HG03354 (cell line): ENCODE measurements around the gene ADAM12.
A peak's percentile ranks its signal among the peaks of the same experiment; 100 is the strongest.

Experiments
- ATAC-seq: cut with Tn5 transposase; IDR thresholded peaks from one replicate; pipeline ENCODE4 v1.9.1; 2021; ENCODE audit warnings: mild to moderate bottlenecking; ENCODE audit not compliant: unreplicated experiment, poor library complexity, severe bottlenecking

The ADAM12 gene

DNA sequence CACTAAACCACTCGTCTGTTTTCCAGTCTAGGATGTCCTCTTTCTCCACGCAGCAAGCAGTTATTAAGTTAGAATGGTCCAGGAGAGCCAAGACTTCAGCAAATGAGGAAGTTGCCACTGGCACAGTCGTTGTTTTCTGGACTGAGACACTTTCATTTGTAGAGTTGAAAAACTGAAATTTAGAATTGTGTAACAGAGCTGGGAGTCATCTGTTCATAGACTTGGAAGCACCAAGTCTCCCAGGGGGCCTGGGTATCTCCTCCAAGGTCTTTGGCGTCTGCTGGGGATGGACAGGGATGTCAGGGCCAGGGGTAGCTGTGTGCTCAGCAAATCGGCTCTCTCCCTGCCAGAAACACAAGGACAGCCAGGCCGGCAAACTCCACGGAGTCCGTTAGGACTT lies 283.5 kb downstream of the ADAM12 start:
- no peak for ATAC-seq

DNA sequence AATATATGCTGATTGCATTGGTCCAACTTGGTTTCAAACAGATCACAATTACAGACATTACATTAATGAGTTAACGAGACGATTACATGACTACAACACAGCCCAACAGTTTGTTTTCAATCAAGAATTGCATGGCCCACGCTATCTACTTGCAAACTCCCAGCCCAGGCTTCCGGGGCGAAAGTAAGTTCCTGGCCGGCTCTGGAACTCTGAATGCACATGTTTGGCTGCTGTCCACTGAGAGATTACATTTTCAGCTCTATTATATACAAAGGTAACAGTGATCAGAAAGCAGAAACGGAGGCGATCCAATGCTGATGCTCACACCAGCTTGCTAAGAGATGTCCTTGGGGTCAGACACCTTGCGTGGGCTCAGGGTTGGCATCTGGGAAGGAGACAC lies 285.6 kb downstream of the ADAM12 start:
- no peak for ATAC-seq

DNA sequence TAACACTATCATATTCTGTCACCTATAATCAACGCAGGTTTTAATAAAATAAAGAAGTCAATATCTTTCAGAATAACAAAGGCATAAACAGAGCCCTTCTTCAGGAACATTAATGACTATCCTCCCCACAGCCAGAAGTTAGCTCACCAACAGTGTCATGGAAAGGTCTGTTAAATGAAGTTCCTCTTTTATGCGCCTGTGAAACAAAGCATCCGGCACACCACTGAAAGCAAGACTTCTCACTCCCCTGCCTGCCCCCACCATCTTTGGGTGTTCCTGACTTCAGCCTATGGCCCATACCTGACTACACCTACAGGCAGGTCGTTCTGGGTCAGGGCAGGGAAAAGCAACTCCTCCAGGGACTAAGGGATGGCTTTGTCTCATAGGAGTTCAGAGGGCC lies 286.5 kb downstream of the ADAM12 start:
- ATAC-seq: peak; percentile 92

DNA sequence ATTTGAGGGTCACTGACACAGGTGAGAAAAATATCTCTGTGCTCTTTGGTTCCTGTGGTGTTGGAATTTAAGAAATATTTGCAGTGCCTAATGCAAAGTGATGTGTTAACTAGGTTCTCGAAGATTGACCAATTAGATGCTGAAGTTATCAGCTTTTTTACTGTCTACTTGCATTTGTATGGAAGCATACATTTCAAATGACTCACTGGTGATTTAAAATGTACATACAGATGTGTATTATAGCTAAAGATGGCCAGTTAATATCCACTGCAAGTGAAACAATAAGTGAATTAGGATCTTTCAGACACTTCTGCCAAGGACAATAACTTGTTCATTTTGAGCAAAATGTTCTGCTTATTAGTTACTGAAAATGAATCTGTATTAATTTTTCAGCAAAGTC lies 287.0 kb downstream of the ADAM12 start:
- ATAC-seq: peak; percentile 4

DNA sequence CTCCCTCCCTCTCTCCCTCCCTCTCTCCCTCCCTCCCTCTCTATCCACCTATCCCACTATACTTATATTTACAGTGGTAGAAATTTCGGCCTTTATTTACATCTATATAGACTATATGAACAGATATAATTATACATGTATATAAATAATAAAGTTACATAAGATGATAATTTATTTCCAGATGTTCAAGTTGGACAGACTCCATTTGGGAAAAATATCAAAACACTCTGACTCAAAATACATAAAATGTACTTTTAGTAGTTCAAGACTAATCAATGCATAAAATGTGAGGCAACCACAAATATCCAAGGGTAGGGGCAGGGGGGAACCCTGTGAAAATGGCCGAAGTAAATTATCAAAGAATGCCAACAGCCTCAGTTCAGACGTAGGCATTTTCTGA lies 288.9 kb downstream of the ADAM12 start:
- no peak for ATAC-seq

DNA sequence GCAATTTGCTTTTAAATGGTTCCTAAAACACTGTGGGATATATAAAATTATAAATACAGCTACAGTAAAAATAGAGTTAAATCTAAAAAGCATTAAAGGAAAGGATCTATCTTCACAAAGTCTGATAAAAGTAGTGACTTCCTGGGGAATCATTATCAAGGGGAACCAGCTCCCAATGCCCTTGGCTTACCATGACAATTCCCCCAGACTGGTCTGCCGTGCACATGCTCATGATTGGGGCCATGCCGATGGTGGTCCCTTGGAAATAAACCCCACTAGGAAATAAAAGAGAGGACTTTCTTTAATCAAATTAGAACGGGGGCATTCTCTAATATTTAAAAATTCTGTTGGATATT lies 290.1 kb downstream of the ADAM12 start:
- no peak for ATAC-seq

DNA sequence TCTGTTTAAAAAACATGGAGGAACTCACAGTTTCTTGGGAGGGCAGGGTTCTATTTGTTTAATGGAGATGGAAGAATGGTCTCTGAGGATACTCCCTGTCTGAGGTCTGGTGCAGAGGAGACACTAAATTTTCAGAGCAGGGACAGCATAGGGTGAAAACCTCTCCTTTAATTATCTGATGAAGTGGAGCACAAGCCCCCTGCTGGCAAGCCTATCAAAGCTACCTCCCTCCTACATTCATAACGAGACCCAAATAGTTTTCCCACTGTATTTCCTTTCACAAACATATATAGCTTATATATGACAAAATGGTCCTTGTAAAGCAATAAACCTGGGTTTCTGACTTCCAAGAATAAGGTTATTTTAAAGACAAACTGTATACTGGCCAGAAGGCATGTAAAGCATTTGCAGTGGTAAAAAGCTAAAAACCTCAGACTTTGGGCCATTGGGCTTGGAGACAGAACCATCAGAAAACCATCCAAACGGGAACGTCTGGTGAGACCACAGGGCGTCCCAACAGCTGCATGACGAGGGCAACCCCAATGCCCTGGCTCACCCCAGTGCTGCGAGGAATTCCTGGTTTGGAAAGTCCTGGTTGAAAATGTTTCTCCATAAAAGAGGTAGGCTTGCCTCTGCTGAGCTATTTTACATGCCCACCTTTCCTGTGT lies 290.6 kb downstream of the ADAM12 start:
- no peak for ATAC-seq

DNA sequence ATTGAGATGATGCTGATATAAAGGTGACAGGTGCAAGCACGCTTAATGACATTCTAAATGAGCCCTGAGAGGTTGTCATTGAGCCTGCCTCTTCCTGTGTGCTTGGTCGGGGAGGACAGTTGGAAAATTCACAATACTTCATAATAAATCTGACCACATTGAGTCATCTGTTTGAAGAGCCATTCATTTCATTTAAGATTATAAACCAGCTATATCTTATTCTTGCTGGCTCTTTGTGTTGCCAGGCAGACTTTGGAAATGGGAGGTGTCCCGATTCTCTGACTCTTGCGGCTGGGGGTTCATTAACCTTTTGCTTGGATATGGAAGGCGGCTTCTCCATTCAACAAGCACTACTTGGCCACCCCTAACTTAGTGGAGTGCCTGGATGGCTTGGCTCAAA lies 293.7 kb downstream of the ADAM12 start:
- no peak for ATAC-seq

DNA sequence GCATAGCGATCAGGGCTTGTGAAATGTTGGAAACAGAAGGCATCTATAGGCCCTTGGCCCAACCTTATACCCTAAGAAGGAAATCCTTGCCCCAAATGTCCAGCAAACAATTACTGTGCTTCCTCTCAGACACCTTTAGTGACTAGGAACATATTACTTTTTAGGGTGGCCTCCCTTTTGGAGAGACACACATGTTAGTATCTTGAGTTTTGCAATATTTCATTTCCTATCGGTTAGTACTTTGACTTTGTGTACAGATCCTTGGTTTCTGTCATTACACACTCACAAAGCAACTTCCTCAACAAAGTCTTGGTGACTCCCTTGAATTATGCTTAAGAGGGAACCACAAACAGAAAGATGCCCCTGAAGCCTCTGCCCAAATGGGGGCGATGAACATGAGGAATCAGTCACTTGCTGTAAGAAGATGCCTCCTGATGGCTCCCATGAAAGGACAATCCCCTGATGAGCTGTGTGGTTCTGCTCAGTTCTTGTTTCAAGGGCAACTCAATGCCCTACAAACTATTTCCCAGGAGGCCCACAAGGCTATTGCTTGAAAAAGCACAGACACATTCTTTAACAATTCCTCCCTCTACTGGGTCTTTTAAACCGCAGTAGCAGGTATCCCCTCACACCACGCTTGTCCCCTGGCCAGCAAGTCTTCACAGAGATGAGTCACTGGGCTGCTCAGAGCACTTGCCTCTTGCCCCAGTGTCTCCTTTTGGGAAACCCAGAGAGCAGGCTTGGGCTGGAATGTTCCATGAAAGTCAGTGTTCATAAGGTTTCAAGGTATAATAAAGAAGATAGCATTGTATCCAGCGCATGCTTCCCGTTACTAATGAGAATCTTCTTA lies 295.7 kb downstream of the ADAM12 start:
- no peak for ATAC-seq

DNA sequence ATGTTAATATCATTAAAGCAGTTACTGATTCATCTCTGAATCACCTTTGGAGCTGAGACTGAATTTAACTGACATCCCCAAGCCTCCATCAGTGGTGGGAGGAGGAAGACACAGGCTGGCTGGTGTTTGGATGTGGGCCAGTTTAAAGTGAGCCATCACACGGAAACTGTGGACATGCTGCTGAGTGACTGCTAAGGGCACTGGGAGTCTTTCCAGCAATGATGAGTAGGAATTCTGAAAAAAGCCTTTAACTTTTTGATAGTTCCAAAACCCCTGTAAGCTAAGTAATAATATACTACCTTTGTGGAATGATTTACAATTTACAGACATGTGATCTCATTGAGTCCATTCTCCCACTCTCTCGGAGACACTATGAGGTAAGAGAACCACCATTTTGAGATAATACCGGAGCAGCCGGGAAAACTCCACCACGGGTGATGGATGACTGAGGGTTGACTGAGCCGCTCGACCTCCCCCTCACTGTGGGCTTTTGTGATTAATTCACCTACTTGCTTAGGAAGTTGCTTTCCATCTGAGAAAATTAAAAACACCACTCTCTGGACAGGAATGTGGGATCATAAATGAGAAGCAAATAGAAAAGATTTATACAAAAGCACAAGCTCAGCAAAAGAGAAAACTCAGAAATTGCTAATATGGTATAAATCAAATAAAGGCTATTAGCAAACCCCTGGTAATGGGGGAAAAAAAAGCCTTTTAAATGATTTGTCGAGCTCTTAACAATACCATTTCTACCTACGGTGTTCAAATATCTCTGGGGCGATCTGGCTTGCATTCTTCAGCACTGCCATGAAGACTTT lies 297.2 kb downstream of the ADAM12 start:
- no peak for ATAC-seq

DNA sequence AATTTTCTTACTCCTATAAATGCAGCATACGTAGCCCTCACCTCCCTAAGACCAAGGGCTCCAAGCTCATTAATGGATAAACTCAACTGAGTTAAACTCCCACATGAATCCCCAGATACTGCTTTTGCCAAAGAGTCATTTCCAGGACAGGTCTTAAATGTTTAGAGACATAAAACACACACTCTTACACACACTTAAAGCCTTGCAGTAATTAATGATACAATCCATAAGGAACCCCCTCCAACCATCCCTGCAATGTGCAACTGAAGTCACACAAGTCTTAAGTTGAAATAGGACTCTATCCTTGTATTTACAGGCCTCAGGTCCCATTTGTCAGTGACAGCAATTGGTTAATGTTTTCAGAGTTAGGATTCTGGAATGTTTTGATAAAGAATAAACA lies 297.8 kb downstream of the ADAM12 start:
- no peak for ATAC-seq

DNA sequence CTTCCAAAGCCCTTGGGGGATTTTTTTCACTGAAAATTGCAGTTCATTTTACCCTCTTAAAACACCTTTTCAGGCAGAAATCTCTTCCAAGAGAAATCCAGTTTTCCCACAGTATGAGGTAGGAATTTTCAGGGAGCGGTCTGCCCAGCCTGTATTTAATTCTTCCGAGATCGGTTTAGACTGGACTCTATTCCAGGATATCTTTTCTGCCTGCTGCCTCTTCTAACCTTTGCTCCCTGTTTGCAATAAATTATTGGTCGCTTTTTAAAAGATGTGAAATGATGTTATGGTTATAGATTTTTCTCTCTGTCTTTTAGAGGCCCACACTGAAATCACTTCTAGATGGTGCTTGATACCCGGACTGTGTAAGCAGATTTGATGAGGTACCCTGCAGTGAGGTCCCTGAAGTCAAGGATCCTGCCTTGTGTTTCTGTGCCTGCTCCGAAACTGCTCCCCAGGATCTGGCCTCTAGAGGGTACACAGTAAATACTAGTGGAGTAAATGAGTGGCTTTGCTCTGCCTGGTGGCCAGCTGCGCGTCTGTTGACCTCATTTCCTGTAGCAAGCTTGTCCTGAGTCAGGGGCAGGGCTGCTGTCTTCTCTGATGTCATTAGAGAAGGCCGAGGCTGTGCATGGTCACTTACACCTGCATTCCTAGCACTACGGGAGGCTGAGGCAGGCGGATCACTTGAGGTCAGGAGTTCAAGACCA lies 300.3 kb downstream of the ADAM12 start:
- no peak for ATAC-seq

DNA sequence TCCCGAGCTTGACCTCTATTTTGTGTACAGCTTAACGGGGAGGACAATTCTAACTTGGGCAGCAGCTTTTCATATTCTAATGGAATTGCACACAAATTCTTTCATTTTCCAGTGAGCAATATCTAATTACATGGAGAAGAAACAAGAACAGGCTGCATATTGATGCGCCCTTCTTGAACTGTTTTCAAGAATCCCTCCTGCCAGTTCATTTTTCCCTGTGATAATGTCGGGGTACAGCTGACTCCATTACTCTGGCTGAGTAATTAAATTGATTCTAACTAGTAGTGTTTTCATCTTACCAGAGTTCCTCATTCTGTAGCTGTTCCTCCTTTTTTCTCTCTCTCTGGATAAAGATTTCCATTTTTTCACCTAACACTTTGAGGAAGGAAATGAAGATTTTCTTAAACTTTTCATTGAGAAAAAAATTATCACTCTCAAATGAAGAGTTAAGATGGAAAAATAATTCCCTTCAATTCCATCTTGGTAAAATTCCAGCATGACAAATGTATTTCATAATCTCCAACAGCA lies 301.1 kb downstream of the ADAM12 start:
- ATAC-seq: no peak

DNA sequence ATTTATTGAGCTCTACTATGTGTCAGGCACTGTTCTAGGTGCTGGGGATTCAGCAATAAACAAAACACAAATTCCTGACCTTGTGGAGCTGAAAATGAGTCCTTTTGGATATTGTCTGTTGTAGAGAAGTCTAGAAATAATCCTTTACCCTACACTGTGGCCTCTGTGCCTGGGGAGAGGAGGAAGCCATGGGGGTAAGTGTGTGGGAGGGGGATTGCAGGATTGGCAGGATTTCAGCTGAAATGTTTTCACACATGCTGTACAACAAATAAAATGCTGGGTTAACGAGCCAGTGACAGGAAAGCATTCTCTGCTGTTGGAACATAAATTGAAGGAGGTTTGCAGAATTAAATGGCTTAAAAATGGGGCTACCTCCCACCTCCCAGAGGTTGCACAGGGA lies 302.5 kb downstream of the ADAM12 start:
- no peak for ATAC-seq

DNA sequence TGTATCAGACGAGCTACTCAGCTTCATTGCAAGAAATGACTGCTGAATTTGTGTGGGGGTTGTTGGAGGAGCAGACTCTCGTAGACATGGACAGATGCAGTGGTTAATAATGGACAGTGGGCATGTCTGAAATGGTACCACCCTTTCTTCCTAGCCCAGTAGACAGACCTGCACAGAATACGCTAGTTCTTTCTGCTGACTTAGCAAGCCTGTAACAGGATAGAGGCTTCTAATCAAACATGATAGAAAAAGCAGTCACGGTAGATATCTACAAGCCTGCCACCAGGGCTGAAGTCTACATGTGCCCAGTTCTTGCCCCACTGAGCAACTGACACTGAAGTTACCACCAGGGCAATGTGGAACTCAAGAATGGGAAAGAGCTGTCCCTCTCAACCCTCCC lies 303.9 kb downstream of the ADAM12 start:
- ATAC-seq: no peak

DNA sequence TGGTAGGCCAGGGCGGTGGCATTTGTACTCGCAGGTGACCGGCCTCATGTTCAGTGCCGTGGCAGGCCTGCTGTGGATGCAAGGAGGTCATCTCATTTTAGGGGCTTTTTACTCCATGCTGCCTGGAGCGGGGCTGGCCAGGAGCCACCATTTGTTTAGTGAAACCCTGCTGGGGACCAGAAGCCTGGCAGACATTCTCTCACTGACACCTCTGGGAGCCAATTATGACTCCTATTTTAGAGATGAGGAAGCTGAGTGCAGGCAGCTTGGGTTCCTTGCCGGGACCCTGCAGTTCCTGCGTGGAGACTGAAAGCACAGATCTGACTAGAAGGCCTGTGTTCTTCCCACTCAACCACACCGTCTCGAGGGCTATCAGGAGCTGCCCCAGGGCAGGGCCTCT lies 305.3 kb downstream of the ADAM12 start:
- no peak for ATAC-seq

DNA sequence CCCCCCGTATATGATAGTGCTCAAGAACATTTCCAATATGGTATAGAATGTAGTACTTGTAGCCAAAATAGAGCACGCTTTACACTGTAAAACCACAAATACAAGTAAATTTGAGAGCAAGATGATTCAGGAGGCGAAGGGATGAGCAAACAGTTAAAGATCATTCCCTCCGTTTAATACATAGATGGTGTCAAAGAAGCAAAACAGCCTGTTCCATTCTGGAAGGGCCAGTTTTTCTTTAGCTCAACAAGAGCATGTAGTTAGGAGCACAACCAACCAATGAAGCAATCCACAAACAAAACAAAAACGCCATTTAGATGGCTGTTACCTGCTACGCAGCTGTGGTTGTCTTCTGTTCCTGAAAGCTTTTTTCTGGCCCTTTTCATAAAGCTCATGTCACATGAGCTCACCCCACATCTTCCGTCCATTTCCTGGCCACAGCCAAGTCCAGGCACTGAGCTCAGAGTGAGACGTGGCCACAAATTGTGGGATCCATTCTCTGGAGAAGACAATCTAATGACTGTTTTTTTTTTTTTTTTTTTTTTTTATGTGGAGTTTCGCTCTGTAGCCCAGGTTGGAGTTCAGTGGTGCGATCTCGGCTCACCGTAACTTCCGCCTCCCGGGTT lies 306.3 kb downstream of the ADAM12 start:
- no peak for ATAC-seq

DNA sequence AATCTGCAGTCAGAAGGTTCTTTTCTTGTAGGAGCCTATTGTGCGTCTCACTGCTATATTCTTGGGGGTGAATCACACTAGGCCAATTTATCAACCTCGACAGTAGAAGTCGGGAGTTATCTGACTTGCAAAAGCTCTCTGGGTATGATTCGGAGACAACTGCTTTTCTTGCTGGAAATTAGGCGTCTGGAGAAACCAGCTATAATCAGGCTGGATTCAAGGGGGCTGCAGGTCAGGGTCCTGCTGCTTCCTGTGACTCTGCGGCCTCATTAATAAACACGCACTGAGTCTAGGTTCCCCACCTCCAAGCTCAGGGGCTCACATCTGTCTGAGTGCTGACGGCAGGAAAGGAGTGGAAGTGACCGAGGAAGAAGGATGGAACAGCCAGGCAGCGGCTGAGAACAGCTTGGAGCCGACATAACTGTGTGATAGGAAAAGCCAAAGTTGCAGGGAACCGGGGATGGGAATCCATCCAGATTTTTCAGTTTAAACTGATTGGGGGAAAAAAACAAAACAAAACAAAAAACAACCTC lies 307.3 kb downstream of the ADAM12 start:
- no peak for ATAC-seq

DNA sequence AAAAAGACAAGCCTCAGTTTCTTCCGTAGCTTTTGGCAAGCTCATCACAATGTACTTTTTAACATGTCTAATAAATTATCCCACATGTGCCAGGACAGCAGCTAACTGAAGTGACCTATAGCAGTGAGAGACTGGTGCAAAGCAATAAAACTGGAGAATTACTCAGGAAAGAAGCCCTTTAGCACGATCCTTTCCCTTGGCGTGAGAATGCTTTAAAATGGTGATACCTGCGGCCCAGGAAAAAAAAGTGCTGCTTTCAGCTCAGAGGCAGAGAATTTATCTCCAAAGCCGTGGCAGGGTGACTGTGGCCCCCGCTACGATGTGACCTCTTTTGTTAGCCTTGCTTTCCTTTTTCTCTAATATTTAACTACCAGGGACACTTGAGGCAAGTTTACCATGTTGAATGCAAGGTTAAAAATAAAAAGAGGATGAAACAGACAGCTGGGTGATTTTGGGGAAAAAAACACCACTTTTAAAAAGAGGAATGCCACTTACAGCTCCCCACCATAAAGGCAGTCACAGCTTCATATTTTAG lies 307.9 kb downstream of the ADAM12 start:
- ATAC-seq: no peak
